HG02938 (cell line): ENCODE data around the gene BARHL2.

Experiments used
- ATAC-seq: cut with Tn5 transposase; IDR thresholded peaks from one replicate; pipeline ENCODE4 v1.9.1; 2021; ENCODE audit warnings: mild to moderate bottlenecking, moderate library complexity; ENCODE audit not compliant: unreplicated experiment

The BARHL2 gene

GRCh38 chr1:90711696-90712095 lies 5.4 kb downstream of the BARHL2 start:
- ATAC-seq: no peak

- ATAC-seq: no peak
Observed at GRCh38 chr1:90710579-90711536, 6.2 kb downstream of the BARHL2 start.

GRCh38 chr1:90709535-90709934 lies 7.6 kb downstream of the BARHL2 start:
- no peak for ATAC-seq

GRCh38 chr1:90708826-90709225 lies 8.3 kb downstream of the BARHL2 start:
- no peak for ATAC-seq

GRCh38 chr1:90708236-90708786 lies 8.8 kb downstream of the BARHL2 start:
- no peak for ATAC-seq

GRCh38 chr1:90707363-90707710 lies 9.8 kb downstream of the BARHL2 start:
- no peak for ATAC-seq

- no peak for ATAC-seq
Observed at GRCh38 chr1:90706437-90707362, 10.4 kb downstream of the BARHL2 start.

GRCh38 chr1:90705956-90706355 lies 11.1 kb downstream of the BARHL2 start:
- ATAC-seq: no peak

- no peak for ATAC-seq
Observed at GRCh38 chr1:90704817-90705216, 12.3 kb downstream of the BARHL2 start.

- no peak for ATAC-seq
Observed at GRCh38 chr1:90694846-90695245, 22.3 kb downstream of the BARHL2 start.

GRCh38 chr1:90687747-90688146 lies 29.4 kb downstream of the BARHL2 start:
- no peak for ATAC-seq

GRCh38 chr1:90675161-90675847 lies 41.8 kb downstream of the BARHL2 start:
- ATAC-seq: no peak

GRCh38 chr1:90671741-90672140 lies 45.4 kb downstream of the BARHL2 start:
- no peak for ATAC-seq

GRCh38 chr1:90671251-90671650 lies 45.9 kb downstream of the BARHL2 start:
- no peak for ATAC-seq
